Measurements from ENCODE around the gene LIPG. TPM values are rescaled to one million over a fixed set of nuclear protein-coding genes. Genes with fewer than 3 reads are reported as not detected.

Gene LIPG
- total and polyA plus RNA-seq, 8 donors, result 0.39 to 8.2 (median 1.1) TPM

DNA sequence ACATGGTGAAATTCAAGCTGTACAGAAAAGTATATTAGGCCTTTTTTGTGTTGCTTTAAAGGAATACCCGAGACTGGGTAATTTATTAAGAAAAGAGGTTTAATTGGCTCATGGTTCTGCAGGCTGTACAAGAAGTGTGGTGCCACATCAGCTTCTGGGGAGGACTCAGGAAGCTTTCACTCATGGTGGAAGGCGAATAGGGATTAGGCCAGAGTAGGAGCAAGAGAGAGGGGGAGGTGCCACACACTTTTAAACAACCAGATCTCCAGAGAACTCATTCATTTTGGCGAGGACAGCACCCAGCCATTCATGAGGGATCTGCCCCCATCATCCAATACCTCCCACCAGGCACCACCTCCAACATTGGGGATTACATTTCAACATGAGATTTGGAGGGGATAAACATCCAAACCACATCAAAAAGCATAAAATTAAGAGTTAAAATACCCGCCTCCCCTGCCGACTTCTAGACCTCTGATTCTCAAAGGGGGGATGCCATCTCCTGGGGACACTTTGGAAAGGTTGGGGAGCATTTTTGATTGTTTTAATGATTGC lies 15.1 kb upstream of the LIPG start:
- intact Hi-C loops (cut with DNase I), result no loop called here
- Histone ChIP-seq H3K36me3 (no peaks in the 10 kb centered on the region), H3K4me1 (no peaks in the 10 kb centered on the region), H3K27ac (no peak overlapping the region), H3K27me3 (no peaks in the 10 kb centered on the region), H3K9me3 (no peaks in the 10 kb centered on the region), H3K4me3 (no peak overlapping the region)
- ATAC-seq, result no peak
- WGBS, 2 donors, result 85 to 90% methylated on average over 5 of the region's 5 CpGs
- no peak for DNase-seq
- TF ChIP-seq, protein P1, sequence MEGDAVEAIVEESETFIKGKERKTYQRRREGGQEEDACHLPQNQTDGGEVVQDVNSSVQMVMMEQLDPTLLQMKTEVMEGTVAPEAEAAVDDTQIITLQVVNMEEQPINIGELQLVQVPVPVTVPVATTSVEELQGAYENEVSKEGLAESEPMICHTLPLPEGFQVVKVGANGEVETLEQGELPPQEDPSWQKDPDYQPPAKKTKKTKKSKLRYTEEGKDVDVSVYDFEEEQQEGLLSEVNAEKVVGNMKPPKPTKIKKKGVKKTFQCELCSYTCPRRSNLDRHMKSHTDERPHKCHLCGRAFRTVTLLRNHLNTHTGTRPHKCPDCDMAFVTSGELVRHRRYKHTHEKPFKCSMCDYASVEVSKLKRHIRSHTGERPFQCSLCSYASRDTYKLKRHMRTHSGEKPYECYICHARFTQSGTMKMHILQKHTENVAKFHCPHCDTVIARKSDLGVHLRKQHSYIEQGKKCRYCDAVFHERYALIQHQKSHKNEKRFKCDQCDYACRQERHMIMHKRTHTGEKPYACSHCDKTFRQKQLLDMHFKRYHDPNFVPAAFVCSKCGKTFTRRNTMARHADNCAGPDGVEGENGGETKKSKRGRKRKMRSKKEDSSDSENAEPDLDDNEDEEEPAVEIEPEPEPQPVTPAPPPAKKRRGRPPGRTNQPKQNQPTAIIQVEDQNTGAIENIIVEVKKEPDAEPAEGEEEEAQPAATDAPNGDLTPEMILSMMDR (IDR thresholded peaks at IDR 0.05), result no peak
- no peak for FAIRE-seq

- DNase-seq (no peak), FAIRE-seq (no peak), ATAC-seq (no peak)
- Histone ChIP-seq H3K27ac (no peak overlapping the region), H3K27me3 (no peaks in the 10 kb centered on the region), H3K36me3 (no peaks in the 10 kb centered on the region), H3K4me3 (no peak overlapping the region), H3K9me3 (no peaks in the 10 kb centered on the region), H3K4me1 (no peaks in the 10 kb centered on the region)
- TF ChIP-seq, protein P1 (IDR thresholded peaks at IDR 0.05), result no peak
- intact Hi-C loops (cut with DNase I), result no loop called here
- WGBS, 2 donors, result 38 to 47% methylated on average over 1 of the region's 1 CpG
Observed at GRCh38 chr18:49547701-49548100, 14.2 kb upstream of the LIPG start.

DNA sequence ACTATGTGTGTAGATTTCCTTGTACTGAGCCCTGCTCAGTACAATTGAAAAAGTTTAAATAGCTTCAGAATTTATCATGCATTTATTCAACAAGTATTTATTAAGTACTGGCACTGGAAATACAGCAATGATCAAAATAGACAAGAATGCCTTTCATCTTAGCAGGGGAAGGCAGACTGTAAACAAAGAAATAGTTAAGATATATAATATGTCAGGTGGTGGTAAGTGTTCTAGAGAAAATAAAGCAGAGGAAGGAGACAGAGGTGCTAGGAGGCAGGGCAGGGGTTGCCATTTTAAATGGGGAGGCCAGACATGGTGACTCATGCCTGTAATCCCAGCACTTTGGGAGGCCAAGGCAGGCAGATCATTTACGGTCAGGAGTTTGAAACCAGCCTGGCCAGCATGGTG lies 13.6 kb upstream of the LIPG start:
- TF ChIP-seq, protein P1 (IDR thresholded peaks at IDR 0.05), result no peak
- DNase-seq (no peak), ATAC-seq (peak in 1 of 4 donors; percentile 38), FAIRE-seq (no peak)
- no peak overlapping the region for H3K27ac ChIP-seq
- no peaks in the 10 kb centered on the region for H3K9me3 ChIP-seq
- no peak overlapping the region for H3K4me3 ChIP-seq
- no peaks in the 10 kb centered on the region for H3K4me1 ChIP-seq
- WGBS, 2 donors, result 88 to 91% methylated on average over 1 of the region's 1 CpG
- no peaks in the 10 kb centered on the region for H3K27me3 ChIP-seq
- no peaks in the 10 kb centered on the region for H3K36me3 ChIP-seq
- intact Hi-C loops (cut with DNase I), result no loop called here

DNA sequence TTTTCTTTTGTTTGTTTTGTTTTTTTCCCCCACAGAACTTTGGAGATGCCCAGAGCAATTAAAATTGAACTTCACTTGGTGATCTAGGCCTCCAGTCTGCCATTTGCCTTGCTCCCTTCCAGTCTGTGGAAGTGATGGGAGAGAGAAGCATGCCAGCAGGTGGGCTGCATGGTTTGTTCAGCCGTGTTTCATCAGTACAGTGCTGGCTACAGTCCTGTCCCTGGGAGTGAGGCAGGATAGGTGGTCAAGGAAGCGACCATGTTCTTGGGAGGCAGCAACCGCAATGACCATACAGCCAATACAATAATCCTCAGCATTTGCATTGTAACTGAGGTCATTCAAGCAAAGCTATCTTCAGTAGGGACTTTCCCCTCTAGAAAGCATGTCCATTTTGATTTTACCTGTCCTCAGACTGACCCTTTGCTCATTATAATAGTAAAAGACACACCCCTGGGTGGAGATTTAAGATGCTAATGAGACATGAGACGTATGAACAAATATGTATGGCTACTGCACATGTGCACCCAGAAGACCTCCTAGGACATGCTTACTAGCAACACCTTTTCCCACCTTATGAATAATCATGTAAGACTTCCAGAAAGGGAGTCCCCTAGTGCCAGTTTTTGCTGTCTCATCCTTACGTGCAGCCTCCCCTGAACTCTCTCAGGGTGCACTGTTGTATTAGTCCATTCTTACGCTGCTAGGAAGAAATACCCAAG lies 11.1 kb upstream of the LIPG start:
- DNase-seq (no peak), ATAC-seq (no peak), FAIRE-seq (no peak)
- Histone ChIP-seq H3K27ac (no peak overlapping the region), H3K9me3 (no peaks in the 10 kb centered on the region), H3K27me3 (no peaks in the 10 kb centered on the region), H3K4me3 (no peak overlapping the region), H3K4me1 (no peaks in the 10 kb centered on the region), H3K36me3 (no peaks in the 10 kb centered on the region)
- TF ChIP-seq, protein P1 (IDR thresholded peaks at IDR 0.05), result no peak
- intact Hi-C loops (cut with DNase I), result no loop called here
- WGBS, 2 donors, result 89 to 91% methylated on average over 6 of the region's 6 CpGs

- Histone ChIP-seq H3K36me3 (no peaks in the 10 kb centered on the region), H3K27me3 (no peaks in the 10 kb centered on the region), H3K4me3 (no peak overlapping the region), H3K9me3 (no peaks in the 10 kb centered on the region), H3K4me1 (no peaks in the 10 kb centered on the region), H3K27ac (no peak overlapping the region)
- 68 to 77% methylated on average over 4 of the region's 4 CpGs for WGBS, 2 donors
- intact Hi-C loops (cut with DNase I), result no loop called here
- ATAC-seq, result no peak
- no peak for DNase-seq
- TF ChIP-seq, protein P1 (IDR thresholded peaks at IDR 0.05), result no peak
- no peak for FAIRE-seq
Observed at GRCh38 chr18:49553003-49553402, 8.9 kb upstream of the LIPG start.
